ENCODE measurements around the gene CD33.
"Not testable (repeated sequence)": the region's sequence is repeated elsewhere in the genome, so short reads cannot be mapped to it uniquely, and the experiment has no call there.

CD33 gene

GRCh38 chr19:51210191-51210784, 14.6 kb upstream of the CD33 start:
- DNase-seq (ENCODE audit: low spot score) = no peak

GRCh38 chr19:51210874-51211361, 14.0 kb upstream of the CD33 start:
- DNase-seq (ENCODE audit: low spot score) = not testable (repeated sequence)

GRCh38 chr19:51211833-51212232, 13.0 kb upstream of the CD33 start:
- DNase-seq (ENCODE audit: low spot score) = no peak

- no peak for DNase-seq (ENCODE audit: low spot score)
Measured at GRCh38 chr19:51219307-51219706, 5.6 kb upstream of the CD33 start.

GRCh38 chr19:51219971-51220370, 4.9 kb upstream of the CD33 start:
- DNase-seq (ENCODE audit: low spot score) = no peak

GRCh38 chr19:51220996-51221395, 3.9 kb upstream of the CD33 start:
- DNase-seq (ENCODE audit: low spot score) = no peak

- DNase-seq (ENCODE audit: low spot score) = no peak
Measured at GRCh38 chr19:51224163-51224641, 678 bp upstream of the CD33 start.

GRCh38 chr19:51226067-51226466, 1.2 kb downstream of the CD33 start:
- no peak for DNase-seq (ENCODE audit: low spot score)

- no peak for DNase-seq (ENCODE audit: low spot score)
Measured at GRCh38 chr19:51227326-51227725, 2.4 kb downstream of the CD33 start.

GRCh38 chr19:51227966-51228365, 3.1 kb downstream of the CD33 start:
- no peak for DNase-seq (ENCODE audit: low spot score)

GRCh38 chr19:51240866-51241265, 16.0 kb downstream of the CD33 start:
- DNase-seq (ENCODE audit: low spot score) = no peak

- no peak for DNase-seq (ENCODE audit: low spot score)
Measured at GRCh38 chr19:51242881-51243630, 18.2 kb downstream of the CD33 start.

- DNase-seq (ENCODE audit: low spot score) = no peak
Measured at GRCh38 chr19:51246164-51246552, 21.3 kb downstream of the CD33 start.

GRCh38 chr19:51247972-51248590, 23.2 kb downstream of the CD33 start:
- DNase-seq (ENCODE audit: low spot score) = no peak

GRCh38 chr19:51250786-51251467, 26.0 kb downstream of the CD33 start, which contains the start of gene SIGLECL1:
Gene SIGLECL1 (plus strand): TSS chr19:51251080. CDS start chr19:51264073, 12,993 bp downstream.
- DNase-seq (ENCODE audit: low spot score) = no peak

GRCh38 chr19:51251468-51251820, 26.6 kb downstream of the CD33 start:
- DNase-seq (ENCODE audit: low spot score) = no peak

GRCh38 chr19:51252306-51253079, 27.6 kb downstream of the CD33 start:
- no peak for DNase-seq (ENCODE audit: low spot score)

- no peak for DNase-seq (ENCODE audit: low spot score)
Measured at GRCh38 chr19:51253088-51253806, 28.4 kb downstream of the CD33 start.

GRCh38 chr19:51256155-51256625, 31.3 kb downstream of the CD33 start:
- no peak for DNase-seq (ENCODE audit: low spot score)

- DNase-seq (ENCODE audit: low spot score) = no peak
Measured at GRCh38 chr19:51257471-51257870, 32.6 kb downstream of the CD33 start.
